ENCODE data around the gene CMTM4. TPM values are rescaled to one million over a fixed set of nuclear protein-coding genes. Genes with fewer than 3 reads are reported as not detected.

The CMTM4 gene
- total RNA-seq, 1 experiment from 2014 or later = 77.8 TPM

DNA sequence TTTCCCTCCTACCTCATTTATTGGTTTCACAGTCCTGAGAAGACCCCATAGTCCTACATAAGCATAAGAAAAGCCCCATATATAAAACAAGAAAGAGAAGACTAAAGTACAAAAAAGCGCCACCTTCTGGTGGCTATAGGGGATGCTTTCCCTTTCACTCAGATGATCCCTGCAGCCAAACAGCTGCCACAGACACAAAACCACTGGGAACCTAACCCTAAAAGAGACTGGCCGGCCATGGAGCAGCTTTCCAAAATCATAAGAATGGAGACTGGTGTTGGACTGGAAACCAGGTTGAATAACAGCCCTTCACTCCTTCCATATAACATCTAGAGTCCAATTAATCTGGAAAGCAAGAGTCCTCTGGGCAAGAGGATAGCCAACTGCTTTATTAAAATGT is 43.5 kb upstream of the CMTM4 start:
- peaks cover 69% of the 10 kb centered on the region for H3K79me2 ChIP-seq (ENCODE audit: insufficient read depth, low read length)
- H3K27ac ChIP-seq (ENCODE audit: low read depth, low read length) = peak overlapping the region; percentile 34; the same call in 1 of the 2 replicates
- no TSS peak for BruUV-seq (replicated peaks)
- RAD21 ChIA-PET (ENCODE audit: low non-redundant PET in 1 of 2, low total read pairs in 2 of 2, uncharacterized antibody in 2 of 2, unreplicated experiment in 2 of 2) = interaction anchor here in 1 of 2 experiments (1.0 kb wide), 1 partner anchor 133 kb away, joined by 4 read pairs; no protein-coding TSS in a partner anchor
- H3K4me3 ChIP-seq (replicated peaks in 1 of 2; ENCODE audit: low read depth in 1 of 2, low read length in 2 of 2) = no peak overlapping the region
- no peak for TF ChIP-seq TCF7L2 (IDR thresholded peaks at IDR 0.05; ENCODE audit: borderline replicate concordance, extremely low read depth, insufficient read depth, insufficient read length)
- TF ChIP-seq, protein P1, sequence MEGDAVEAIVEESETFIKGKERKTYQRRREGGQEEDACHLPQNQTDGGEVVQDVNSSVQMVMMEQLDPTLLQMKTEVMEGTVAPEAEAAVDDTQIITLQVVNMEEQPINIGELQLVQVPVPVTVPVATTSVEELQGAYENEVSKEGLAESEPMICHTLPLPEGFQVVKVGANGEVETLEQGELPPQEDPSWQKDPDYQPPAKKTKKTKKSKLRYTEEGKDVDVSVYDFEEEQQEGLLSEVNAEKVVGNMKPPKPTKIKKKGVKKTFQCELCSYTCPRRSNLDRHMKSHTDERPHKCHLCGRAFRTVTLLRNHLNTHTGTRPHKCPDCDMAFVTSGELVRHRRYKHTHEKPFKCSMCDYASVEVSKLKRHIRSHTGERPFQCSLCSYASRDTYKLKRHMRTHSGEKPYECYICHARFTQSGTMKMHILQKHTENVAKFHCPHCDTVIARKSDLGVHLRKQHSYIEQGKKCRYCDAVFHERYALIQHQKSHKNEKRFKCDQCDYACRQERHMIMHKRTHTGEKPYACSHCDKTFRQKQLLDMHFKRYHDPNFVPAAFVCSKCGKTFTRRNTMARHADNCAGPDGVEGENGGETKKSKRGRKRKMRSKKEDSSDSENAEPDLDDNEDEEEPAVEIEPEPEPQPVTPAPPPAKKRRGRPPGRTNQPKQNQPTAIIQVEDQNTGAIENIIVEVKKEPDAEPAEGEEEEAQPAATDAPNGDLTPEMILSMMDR (IDR thresholded peaks at IDR 0.05 in 2 of 3, conservative IDR thresholded peaks at IDR 0.05 in 1 of 3; ENCODE audit: borderline replicate concordance in 1 of 3, insufficient read depth in 1 of 3, low read depth in 2 of 3, low read length in 2 of 3) = peak; percentile 47 to 84 (median 73); a peak in 5 of 6 replicates
- no peak for TF ChIP-seq EGR1 (IDR thresholded peaks at IDR 0.05; ENCODE audit: low read depth)
- TF ChIP-seq RAD21 (IDR thresholded peaks at IDR 0.05; ENCODE audit: low read depth) = peak; percentile 21; the same call in 1 of the 2 replicates
- H3K36me3 ChIP-seq (ENCODE audit: control insufficient read depth in 1 of 2, insufficient read depth in 2 of 2, low read length in 2 of 2) = peaks cover 32 to 36% of the 10 kb centered on the region in 2 experiments; a peak in 3 of 4 replicates
- no peak for DNase-seq (ENCODE audit: low read depth, low spot score)
- H3K27me3 ChIP-seq (ENCODE audit: insufficient read depth, low read length) = no peaks in the 10 kb centered on the region
- ATAC-seq = peak; percentile 71
- H2AFZ ChIP-seq (ENCODE audit: low read depth, low read length, poor library complexity, severe bottlenecking) = no peak overlapping the region
- intact Hi-C loops (cut with micrococcal nuclease) = loop anchor here (5.0 kb wide), 2 partner anchors 127 to 333 kb away; no protein-coding TSS in a partner anchor
- CTCF ChIA-PET = interaction anchor here (0.6 to 3.2 kb wide), 15 partner anchors 9 to 334 kb away, joined by 3 to 22 read pairs (median 4); partner anchors contain the start of genes DYNC1LI2 and NAE1
- H3K4me2 ChIP-seq (ENCODE audit: low read length) = peak overlapping the region; percentile 30; the same call in 1 of the 2 replicates
- H3K9me3 ChIP-seq (ENCODE audit: control insufficient read depth in 1 of 2, insufficient read depth in 1 of 2, low read depth in 1 of 2, low read length in 2 of 2) = no peaks in the 10 kb centered on the region
- H3K9me2 ChIP-seq (ENCODE audit: insufficient read depth) = no peaks in the 10 kb centered on the region
- POLR2A ChIA-PET = no interaction called here
- H4K20me1 ChIP-seq (ENCODE audit: insufficient read depth) = peaks cover 5% of the 10 kb centered on the region
- H3K4me1 ChIP-seq (ENCODE audit: control insufficient read depth in 1 of 2, insufficient read depth in 2 of 2, low read length in 2 of 2) = peaks cover 32 to 43% of the 10 kb centered on the region in 2 experiments
- no peak overlapping the region for H3K9ac ChIP-seq (ENCODE audit: low read length)

DNA sequence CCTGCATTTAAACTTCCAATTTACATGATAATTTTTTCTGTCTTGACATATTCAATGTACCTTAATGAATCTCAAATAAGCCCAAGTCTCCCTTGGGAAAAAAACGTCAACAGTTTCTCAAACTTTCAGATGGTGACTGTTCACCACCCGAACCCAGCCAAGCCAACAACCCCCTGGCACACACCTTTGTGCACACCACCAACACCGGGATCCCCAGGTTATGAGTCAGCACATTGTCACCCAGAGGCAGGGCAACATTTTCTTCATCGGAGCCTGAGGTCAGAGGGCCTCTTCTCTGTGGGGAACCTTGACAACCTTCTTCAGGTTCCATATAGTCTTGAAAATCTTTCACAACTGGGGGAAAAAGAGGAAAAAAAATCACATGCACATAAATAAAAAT is 39.3 kb upstream of the CMTM4 start:
- Histone ChIP-seq H3K27me3 (ENCODE audit: insufficient read depth, low read length) (no peaks in the 10 kb centered on the region), H3K36me3 (ENCODE audit: control insufficient read depth in 1 of 2, insufficient read depth in 2 of 2, low read length in 2 of 2) (peaks cover 46 to 53% of the 10 kb centered on the region in 2 experiments), H3K79me2 (ENCODE audit: insufficient read depth, low read length) (peaks cover 44% of the 10 kb centered on the region), H3K9me2 (ENCODE audit: insufficient read depth) (no peaks in the 10 kb centered on the region), H3K9me3 (ENCODE audit: control insufficient read depth in 1 of 2, insufficient read depth in 1 of 2, low read depth in 1 of 2, low read length in 2 of 2) (no peaks in the 10 kb centered on the region), H2AFZ (ENCODE audit: low read depth, low read length, poor library complexity, severe bottlenecking) (no peak overlapping the region), H4K20me1 (ENCODE audit: insufficient read depth) (peaks cover 5% of the 10 kb centered on the region; the same call in 1 of the 2 replicates), H3K27ac (ENCODE audit: low read depth, low read length) (peak overlapping the region; percentile 29; the same call in 1 of the 2 replicates), H3K4me2 (ENCODE audit: low read length) (peak overlapping the region; percentile 20), H3K4me3 (replicated peaks in 1 of 2; ENCODE audit: low read depth in 1 of 2, low read length in 2 of 2) (no peak overlapping the region), H3K4me1 (ENCODE audit: control insufficient read depth in 1 of 2, insufficient read depth in 2 of 2, low read length in 2 of 2) (peaks cover 15 to 26% of the 10 kb centered on the region in 2 experiments), H3K9ac (ENCODE audit: low read length) (peak overlapping the region; percentile 9; the same call in 1 of the 2 replicates)
- DNase-seq (ENCODE audit: low read depth, low spot score) = no peak
- TF ChIP-seq FOSL1 (IDR thresholded peaks at IDR 0.05; ENCODE audit: low read depth) (peak; percentile 41; the same call in 1 of the 2 replicates), CEBPB (IDR thresholded peaks at IDR 0.05; ENCODE audit: low read depth) (no peak)
- ChIA-PET RAD21 (ENCODE audit: low non-redundant PET in 1 of 2, low total read pairs in 2 of 2, uncharacterized antibody in 2 of 2, unreplicated experiment in 2 of 2) (no interaction called here), CTCF (interaction anchor here (1.3 to 2.1 kb wide), 3 partner anchors 8 to 137 kb away, joined by 3 to 11 read pairs (median 5); partner anchors contain the start of gene DYNC1LI2), POLR2A (no interaction called here)
- intact Hi-C loops (cut with micrococcal nuclease) = no loop called here
- ATAC-seq = peak; percentile 58
- BruUV-seq (replicated peaks) = no TSS peak

All from HCT116 (cell line).